Gastroesophageal sphincter (tissue), 4 donors: ENCODE measurements around the gene SMARCA2. TPM values are rescaled to one million over a fixed set of nuclear protein-coding genes. Genes with fewer than 3 reads are reported as not detected.

Experiments
- ATAC-seq: fragments of 150-250 bp; one replicate; pipeline ENCODE4 v1.9.1; 2016; ENCODE audit warnings: mild to moderate bottlenecking, moderate library complexity
- H3K27ac ChIP-seq, 4 donors: fragments of 200-600 bp; sonication (generic) in 3 of 4; 1 replicate in 3 of 4; 2 replicates in 1 of 4; pipeline ENCODE4 v1.5.1; 2016 to 2019
- H3K27me3 ChIP-seq: fragments of 200-600 bp; sonication (generic); one replicate; pipeline ENCODE4 v1.5.1; 2019
- H3K36me3 ChIP-seq, 2 donors: fragments of 200-600 bp; sonication (generic); one replicate each; pipeline ENCODE4 v1.5.1; 2019; ENCODE audit warnings: control low read depth in 1 of 2
- H3K4me1 ChIP-seq, 3 donors: fragments of 200-600 bp; sonication (generic); 1 replicate in 2 of 3; 2 replicates in 1 of 3; pipeline ENCODE4 v1.5.1; 2016 to 2019; ENCODE audit warnings: control low read depth in 2 of 3
- H3K4me3 ChIP-seq, 2 donors: fragments of 200-600 bp; sonication (generic); one replicate each; pipeline ENCODE4 v1.5.1; 2019; ENCODE audit warnings: mild to moderate bottlenecking in 1 of 2, moderate library complexity in 1 of 2
- H3K9me3 ChIP-seq, 3 donors: fragments of 200-600 bp; sonication (generic); one replicate each; pipeline ENCODE4 v1.5.1; 2017 to 2019; ENCODE audit warnings: control low read depth in 2 of 3
- CTCF ChIP-seq, 4 experiments: fragments of 200-600 bp in 2 of 4; fragments of 450-650 bp in 2 of 4; sonication (generic) in 1 of 4; IDR thresholded peaks; one replicate each; pipeline ENCODE4 v1.5.1; 2017 to 2019; ENCODE audit warnings: antibody characterized with exemption in 4 of 4, mild to moderate bottlenecking in 2 of 4, moderate library complexity in 2 of 4
- EP300 ChIP-seq: sonication (generic); formaldehyde crosslinking; IDR thresholded peaks from one replicate; pipeline ENCODE4 v1.6.1; 2017; ENCODE audit warnings: antibody characterized with exemption, mild to moderate bottlenecking
- POLR2A ChIP-seq, 2 donors: fragments of 450-650 bp; IDR thresholded peaks; one replicate each; pipeline ENCODE4 v1.6.1; 2017; ENCODE audit warnings: antibody characterized with exemption in 2 of 2, mild to moderate bottlenecking in 2 of 2, moderate library complexity in 1 of 2
- POLR2AphosphoS5 ChIP-seq: sonication (generic); formaldehyde crosslinking; IDR thresholded peaks from one replicate; pipeline ENCODE4 v1.6.1; 2017; ENCODE audit warnings: antibody characterized with exemption
- WGBS, 2 donors: methylation state at CpG; one replicate each; pipeline ENCODE4 v1.1.5; 2018; ENCODE audit warnings: low coverage in 1 of 2; 5-methylcytosine and 5-hydroxymethylcytosine counted together
- total RNA-seq, 4 donors: library from RNA; depleted of rRNA; stranded (reverse); fragments of >200 nt; gene quantifications; one replicate each; pipeline ENCODE4 v1.1.0, GENCODE V29; 2016

The SMARCA2 gene
- total RNA-seq, 4 donors from 2014 or later, result 90.5 to 133 (median 98.5) TPM

- peaks cover 0 to 68% (median 13%) of the 10 kb centered on the region in 3 donors for H3K4me1 ChIP-seq
- TF ChIP-seq CTCF (IDR thresholded peaks at IDR 0.05), result peak; percentile 60 to 79 (median 76)
- TF ChIP-seq POLR2A (IDR thresholded peaks at IDR 0.05), result no peak
- ATAC-seq, result no peak
- WGBS, 2 donors, result 37 to 41% methylated on average over 3 of the region's 3 CpGs
- H3K27ac ChIP-seq, result no peak overlapping the region
- no peak overlapping the region for H3K4me3 ChIP-seq
- peaks cover 0 to 34% of the 10 kb centered on the region in 2 donors for H3K36me3 ChIP-seq
- no peaks in the 10 kb centered on the region for H3K27me3 ChIP-seq
- H3K9me3 ChIP-seq, result no peaks in the 10 kb centered on the region
Observed at GRCh38 chr9:2132484-2133082, 117.4 kb downstream of the SMARCA2 start.

GRCh38 chr9:2134391-2134790 lies 119.2 kb downstream of the SMARCA2 start:
- Histone ChIP-seq H3K9me3 (no peaks in the 10 kb centered on the region), H3K27ac (no peak overlapping the region), H3K4me3 (no peak overlapping the region), H3K36me3 (peaks cover 0 to 38% of the 10 kb centered on the region in 2 donors), H3K27me3 (no peaks in the 10 kb centered on the region), H3K4me1 (peaks cover 0 to 50% (median 3%) of the 10 kb centered on the region in 3 donors)
- ATAC-seq, result no peak
- TF ChIP-seq POLR2AphosphoS5 (no peak), EP300 (no peak), POLR2A (IDR thresholded peaks at IDR 0.05) (no peak), CTCF (IDR thresholded peaks at IDR 0.05) (no peak)
- 71 to 86% methylated on average over 2 of the region's 2 CpGs for WGBS, 2 donors

GRCh38 chr9:2138646-2139045 lies 123.5 kb downstream of the SMARCA2 start:
- TF ChIP-seq POLR2A (IDR thresholded peaks at IDR 0.05), result no peak
- TF ChIP-seq EP300, result no peak
- TF ChIP-seq POLR2AphosphoS5, result no peak
- TF ChIP-seq CTCF (IDR thresholded peaks at IDR 0.05), result no peak
- H3K4me1 ChIP-seq, result peaks cover 0 to 16% (median 0%) of the 10 kb centered on the region in 3 donors
- no peak overlapping the region for H3K27ac ChIP-seq
- H3K9me3 ChIP-seq, result no peaks in the 10 kb centered on the region
- peaks cover 0 to 35% of the 10 kb centered on the region in 2 donors for H3K36me3 ChIP-seq
- H3K4me3 ChIP-seq, result no peak overlapping the region
- WGBS, 2 donors, result 78% methylated on average over 1 of the region's 4 CpGs; no CpG with 5 or more reads in 1 of the 2 donors
- ATAC-seq, result no peak
- no peaks in the 10 kb centered on the region for H3K27me3 ChIP-seq

GRCh38 chr9:2140600-2141223 lies 125.6 kb downstream of the SMARCA2 start:
- Histone ChIP-seq H3K9me3 (no peaks in the 10 kb centered on the region), H3K27me3 (no peaks in the 10 kb centered on the region), H3K27ac (no peak overlapping the region), H3K36me3 (peaks cover 0 to 24% of the 10 kb centered on the region in 2 donors), H3K4me1 (peaks cover 0 to 6% (median 0%) of the 10 kb centered on the region in 3 donors), H3K4me3 (no peak overlapping the region)
- WGBS, 2 donors, result 97 to 100% methylated on average over 4 of the region's 4 CpGs
- no peak for ATAC-seq
- TF ChIP-seq CTCF (IDR thresholded peaks at IDR 0.05) (no peak), EP300 (no peak), POLR2AphosphoS5 (no peak), POLR2A (IDR thresholded peaks at IDR 0.05) (no peak)

DNA sequence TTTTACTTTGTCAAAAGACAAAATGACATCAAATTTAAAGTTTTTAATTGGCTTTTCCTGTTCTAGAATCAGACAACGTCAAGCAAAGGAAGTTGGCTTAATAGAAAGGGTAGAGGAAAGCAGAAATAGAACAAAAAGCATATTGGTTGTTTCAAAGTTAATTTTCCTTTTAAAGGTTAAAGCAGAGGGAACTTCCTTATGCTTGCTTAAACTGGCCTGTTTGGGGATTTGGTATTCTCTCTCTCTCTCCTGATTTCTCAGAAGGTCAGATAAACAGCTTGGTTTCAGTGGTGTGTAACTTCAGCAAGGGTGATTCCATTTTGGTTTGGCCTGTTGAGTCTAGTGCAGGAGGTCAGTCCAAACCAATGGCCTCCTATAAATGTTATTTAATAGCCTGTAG lies 127.1 kb downstream of the SMARCA2 start:
- Histone ChIP-seq H3K9me3 (no peaks in the 10 kb centered on the region), H3K27ac (no peak overlapping the region), H3K4me1 (peaks cover 0 to 10% (median 0%) of the 10 kb centered on the region in 3 donors), H3K4me3 (no peak overlapping the region), H3K27me3 (no peaks in the 10 kb centered on the region), H3K36me3 (peaks cover 0 to 9% of the 10 kb centered on the region in 2 donors)
- ATAC-seq, result no peak
- 73% methylated on average over 1 of the region's 1 CpG; no CpG with 5 or more reads in 1 of the 2 donors for WGBS, 2 donors
- TF ChIP-seq POLR2A (IDR thresholded peaks at IDR 0.05) (no peak), POLR2AphosphoS5 (no peak), EP300 (no peak), CTCF (IDR thresholded peaks at IDR 0.05) (no peak)
